HG02798 (cell line): ENCODE results near the gene CDY2A.
"Not testable (repeated sequence)": the region's sequence is repeated elsewhere in the genome, so short reads cannot be mapped to it uniquely, and the experiment has no call there.

Source experiments
- ATAC-seq: cut with Tn5 transposase; IDR thresholded peaks from one replicate; pipeline ENCODE4 v1.9.1; 2021; ENCODE audit warnings: mild to moderate bottlenecking; ENCODE audit not compliant: unreplicated experiment, poor library complexity

Gene CDY2A

DNA sequence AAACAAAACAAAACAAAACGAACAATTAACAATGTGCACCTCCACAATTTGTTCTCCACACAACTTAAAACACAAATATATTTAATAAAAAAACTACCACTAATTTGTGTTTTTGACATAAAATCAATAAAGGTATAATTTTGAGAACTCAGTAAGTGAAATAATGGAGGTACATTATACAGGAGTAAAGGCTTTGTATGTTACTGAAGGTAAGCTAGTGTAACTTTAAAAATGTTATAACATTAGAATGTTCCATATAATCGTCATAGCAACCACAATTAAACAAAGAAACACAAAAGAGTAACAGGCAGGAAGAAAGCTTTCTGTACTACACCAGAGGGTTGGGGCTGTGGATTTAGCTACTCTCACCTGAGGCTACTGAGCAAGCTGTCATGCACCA lies at the start of gene CDY2A:
Gene CDY2A (plus strand): TSS at position 301 of the 400 bp plus-strand sequence. CDS start 328 bp downstream, outside the sequence.
- ATAC-seq, result not testable (repeated sequence)

DNA sequence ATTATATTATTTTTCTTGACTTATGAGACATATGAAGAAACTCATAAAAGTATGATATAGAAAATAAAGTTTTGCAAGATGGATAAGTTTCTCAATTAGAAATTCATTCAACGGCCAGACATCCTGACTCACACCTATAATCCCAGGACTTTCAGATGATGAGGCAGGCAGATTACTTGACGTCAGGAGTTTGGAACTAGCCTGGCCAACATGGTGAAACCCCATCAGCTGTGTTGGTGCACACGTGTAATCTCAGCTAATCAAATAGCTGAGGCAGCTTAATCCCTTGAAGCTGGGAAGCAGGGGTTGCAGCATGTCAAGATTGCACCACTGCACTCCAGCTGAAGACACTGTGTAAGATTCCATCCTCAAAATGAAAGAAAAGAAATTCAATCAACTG lies 28.0 kb upstream of the CDY2A start:
- not testable (repeated sequence) for ATAC-seq

GRCh38 chrY:17998266-17998665 lies 27.3 kb upstream of the CDY2A start:
- not testable (repeated sequence) for ATAC-seq

GRCh38 chrY:18023897-18024296 lies 1.7 kb upstream of the CDY2A start:
- ATAC-seq, result not testable (repeated sequence)

- not testable (repeated sequence) for ATAC-seq
Observed at GRCh38 chrY:18028845-18029244, 3.3 kb downstream of the CDY2A start.

DNA sequence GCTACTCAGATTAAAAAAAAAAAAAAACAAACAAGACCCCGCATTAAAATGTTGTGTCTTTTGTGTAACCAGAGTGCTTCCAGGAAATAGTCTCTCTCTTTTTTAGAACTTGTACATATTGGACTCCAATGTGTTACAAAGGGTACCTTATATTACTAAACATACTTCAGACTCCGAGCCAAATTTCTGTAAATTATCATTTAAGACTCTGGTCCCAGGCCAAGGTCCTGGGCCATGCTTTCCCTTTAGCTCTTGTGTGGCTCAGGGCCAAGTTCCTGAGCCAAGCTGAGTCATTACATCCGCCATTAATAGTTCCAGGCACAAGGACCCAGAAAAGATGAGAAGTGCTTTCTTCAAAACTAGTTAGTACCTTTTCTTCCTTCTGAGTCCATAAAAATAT lies 4.6 kb downstream of the CDY2A start:
- ATAC-seq, result not testable (repeated sequence)

GRCh38 chrY:18034100-18034814 lies 8.7 kb downstream of the CDY2A start:
- not testable (repeated sequence) for ATAC-seq

GRCh38 chrY:18034864-18035263 lies 9.3 kb downstream of the CDY2A start:
- ATAC-seq, result not testable (repeated sequence)

GRCh38 chrY:18044990-18045389 lies 19.4 kb downstream of the CDY2A start:
- not testable (repeated sequence) for ATAC-seq

GRCh38 chrY:18048149-18049040 lies 22.8 kb downstream of the CDY2A start:
- ATAC-seq, result not testable (repeated sequence)

DNA sequence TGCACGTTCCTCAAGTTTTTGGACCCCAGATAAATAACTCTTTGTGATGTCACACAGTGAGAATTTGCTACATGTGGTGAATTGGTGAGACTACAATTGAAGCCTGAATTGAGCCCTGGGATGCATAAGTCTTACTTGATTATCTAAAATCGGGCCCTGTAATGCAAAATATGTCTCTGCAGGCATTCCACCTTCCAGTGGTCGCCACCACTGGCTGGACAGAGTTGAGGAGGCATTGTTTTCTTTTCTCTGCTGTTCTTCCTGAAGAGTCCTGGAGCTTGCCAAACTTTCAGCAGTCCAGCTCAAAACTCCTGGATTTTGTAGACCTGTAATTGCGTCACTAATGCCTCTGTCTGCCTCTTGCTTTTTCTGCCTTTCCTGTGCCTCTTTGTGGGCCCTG lies 23.5 kb downstream of the CDY2A start:
- ATAC-seq, result not testable (repeated sequence)

GRCh38 chrY:18056473-18056872 lies 30.9 kb downstream of the CDY2A start:
- not testable (repeated sequence) for ATAC-seq

DNA sequence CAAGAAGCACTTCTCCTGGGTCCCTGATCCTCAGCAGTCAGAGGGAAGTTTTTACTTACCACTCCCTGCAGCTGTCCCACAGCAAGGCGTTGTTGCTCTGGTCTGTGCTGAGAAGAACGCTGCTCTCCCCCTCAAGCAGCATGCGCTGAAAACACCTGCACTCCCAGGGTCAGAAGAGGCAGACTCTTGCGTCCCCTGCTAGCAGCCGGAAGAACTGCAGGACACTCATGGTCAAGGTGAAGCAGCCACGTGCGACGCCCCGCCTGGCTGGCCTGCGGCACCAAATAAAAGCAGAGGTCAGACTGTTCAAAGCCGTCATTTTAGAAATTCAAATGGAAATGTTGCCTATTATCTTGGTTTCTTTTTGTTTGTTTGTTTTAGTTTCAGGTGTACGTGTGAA lies 47.9 kb downstream of the CDY2A start:
- not testable (repeated sequence) for ATAC-seq
